GM21529 (cell line): ENCODE measurements around the gene MAMSTR.

Source experiments
- ATAC-seq: cut with Tn5 transposase; IDR thresholded peaks from one replicate; pipeline ENCODE4 v1.9.1; 2021; ENCODE audit not compliant: unreplicated experiment

The MAMSTR gene

DNA sequence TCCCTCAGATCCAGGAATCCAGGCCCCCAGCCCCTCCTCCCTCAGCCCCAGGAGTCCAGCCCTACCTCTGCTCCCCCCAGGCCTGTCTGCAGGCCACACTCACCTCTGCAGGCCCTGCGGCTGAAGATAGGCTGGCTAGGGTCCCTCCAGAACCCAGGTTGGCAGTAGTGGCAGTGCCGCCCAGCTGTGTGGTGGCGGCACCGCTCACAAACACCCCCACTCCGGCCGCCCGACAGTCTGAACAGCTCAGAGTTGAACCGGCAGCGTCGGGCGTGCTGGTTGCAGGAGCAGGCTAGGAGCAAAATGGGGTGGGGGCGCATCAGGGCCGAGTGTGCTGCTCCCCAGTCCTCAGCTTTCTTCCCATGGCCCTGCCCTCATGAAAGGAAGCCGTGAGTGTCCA, 55.0 kb downstream of the MAMSTR start:
- no peak for ATAC-seq

DNA sequence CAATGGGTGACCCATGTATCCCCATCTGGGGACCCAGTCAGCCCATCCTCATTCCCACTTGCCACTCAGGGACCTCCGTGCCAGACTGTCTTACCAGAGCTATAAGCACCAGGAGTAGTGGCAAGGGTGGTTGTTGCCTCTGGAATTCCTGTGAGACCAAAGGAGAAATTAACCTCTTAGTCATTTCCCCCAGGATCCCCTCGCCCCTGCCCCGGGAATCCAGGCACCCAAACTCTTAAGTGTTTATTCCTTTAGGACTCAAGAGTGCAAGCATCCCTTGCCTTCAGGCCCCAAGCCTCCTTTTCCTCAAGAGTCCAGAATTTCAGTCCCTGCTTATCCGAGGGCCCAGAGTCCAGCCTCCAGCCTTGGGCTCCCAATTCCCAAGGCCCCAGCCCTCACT, 55.9 kb downstream of the MAMSTR start:
- no peak for ATAC-seq
